HepG2 (cell line): ENCODE data around the gene DGKD. TPM values are rescaled to one million over a fixed set of nuclear protein-coding genes. Genes with fewer than 3 reads are reported as not detected.

Source experiments
- KAT7 ChIP-seq: IDR thresholded peaks from 2 replicates; pipeline ENCODE4 v1.6.1; 2018; ENCODE audit warnings: borderline replicate concordance, missing compliant biosample characterization
- MYPOP ChIP-seq: sonication (generic); formaldehyde crosslinking; IDR thresholded peaks from 2 replicates; pipeline ENCODE4 v1.8.1; 2023; ENCODE audit warnings: mild to moderate bottlenecking, moderate library complexity, missing genetic modification reagents
- NR2F6 ChIP-seq, 2 experiments: IDR thresholded peaks; 2 replicates each; pipeline ENCODE4 v1.6.1; 2016; ENCODE audit warnings: antibody characterized with exemption in 1 of 2, mild to moderate bottlenecking in 1 of 2
- ZNF318 ChIP-seq: sonication (generic); formaldehyde crosslinking; IDR thresholded peaks from 2 replicates; pipeline ENCODE4 v1.4.0; 2020; ENCODE audit warnings: mild to moderate bottlenecking, missing genetic modification reagents
- ZNF720 ChIP-seq: sonication (generic); formaldehyde crosslinking; IDR thresholded peaks from 2 replicates; pipeline ENCODE4 v1.4.0; 2020; ENCODE audit warnings: missing genetic modification reagents
- polyA plus RNA-seq, 8 experiments: library from polyadenylated mRNA; depleted of rRNA in 3 of 8; stranded (reverse) in 7 of 8; unstranded in 1 of 8; fragments of >200 nt; fragmentation: Illumina TruSeq in 4 of 8; extraction: Trizol in 4 of 8; gene quantifications; 2 replicates each; pipeline versions ENCODE4 v1.2.1 to v1.2.3, GENCODE V29; 2011 to 2016; ENCODE audit warnings: low read depth in 4 of 8, missing spikeins in 1 of 8, mixed read lengths in 1 of 8; ENCODE audit not compliant: insufficient read depth in 1 of 8
- total RNA-seq, 5 experiments: library from RNA; depleted of rRNA; stranded (reverse); fragments of >200 nt; fragmentation: Illumina TruSeq; extraction: Trizol; gene quantifications; 2 replicates each; pipeline ENCODE4 v1.2.3, GENCODE V29; 2016; ENCODE audit warnings: low read depth in 1 of 5

Gene DGKD
- total and polyA plus RNA-seq, 2 of the 13 experiments (the other 11 are each of a cell fraction or from before 2014, with no cell fraction given) = 24.5 to 33.2 TPM

GRCh38 chr2:233389601-233390125, 35.4 kb downstream of the DGKD start (continued):
- TF ChIP-seq NR2F6 (IDR thresholded peaks at IDR 0.05) = no peak
- TF ChIP-seq NR2F6 (CRISPR knock-in tag; IDR thresholded peaks at IDR 0.05) = no peak
- TF ChIP-seq KAT7 = no peak
- no peak for TF ChIP-seq ZNF720 (CRISPR knock-in tag)
- no peak for TF ChIP-seq ZNF318
- no peak for TF ChIP-seq MYPOP (CRISPR knock-in tag)
